HG03280 (cell line): ENCODE data around the gene ERGIC2.
A peak's percentile ranks its signal among the peaks of the same experiment; 100 is the strongest.
"Not testable (repeated sequence)": the region's sequence is repeated elsewhere in the genome, so short reads cannot be mapped to it uniquely, and the experiment has no call there.

Experiments
- ATAC-seq: cut with Tn5 transposase; IDR thresholded peaks from one replicate; pipeline ENCODE4 v1.9.1; 2021; ENCODE audit warnings: mild to moderate bottlenecking, moderate library complexity; ENCODE audit not compliant: unreplicated experiment

Gene ERGIC2, protein sequence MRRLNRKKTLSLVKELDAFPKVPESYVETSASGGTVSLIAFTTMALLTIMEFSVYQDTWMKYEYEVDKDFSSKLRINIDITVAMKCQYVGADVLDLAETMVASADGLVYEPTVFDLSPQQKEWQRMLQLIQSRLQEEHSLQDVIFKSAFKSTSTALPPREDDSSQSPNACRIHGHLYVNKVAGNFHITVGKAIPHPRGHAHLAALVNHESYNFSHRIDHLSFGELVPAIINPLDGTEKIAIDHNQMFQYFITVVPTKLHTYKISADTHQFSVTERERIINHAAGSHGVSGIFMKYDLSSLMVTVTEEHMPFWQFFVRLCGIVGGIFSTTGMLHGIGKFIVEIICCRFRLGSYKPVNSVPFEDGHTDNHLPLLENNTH

DNA sequence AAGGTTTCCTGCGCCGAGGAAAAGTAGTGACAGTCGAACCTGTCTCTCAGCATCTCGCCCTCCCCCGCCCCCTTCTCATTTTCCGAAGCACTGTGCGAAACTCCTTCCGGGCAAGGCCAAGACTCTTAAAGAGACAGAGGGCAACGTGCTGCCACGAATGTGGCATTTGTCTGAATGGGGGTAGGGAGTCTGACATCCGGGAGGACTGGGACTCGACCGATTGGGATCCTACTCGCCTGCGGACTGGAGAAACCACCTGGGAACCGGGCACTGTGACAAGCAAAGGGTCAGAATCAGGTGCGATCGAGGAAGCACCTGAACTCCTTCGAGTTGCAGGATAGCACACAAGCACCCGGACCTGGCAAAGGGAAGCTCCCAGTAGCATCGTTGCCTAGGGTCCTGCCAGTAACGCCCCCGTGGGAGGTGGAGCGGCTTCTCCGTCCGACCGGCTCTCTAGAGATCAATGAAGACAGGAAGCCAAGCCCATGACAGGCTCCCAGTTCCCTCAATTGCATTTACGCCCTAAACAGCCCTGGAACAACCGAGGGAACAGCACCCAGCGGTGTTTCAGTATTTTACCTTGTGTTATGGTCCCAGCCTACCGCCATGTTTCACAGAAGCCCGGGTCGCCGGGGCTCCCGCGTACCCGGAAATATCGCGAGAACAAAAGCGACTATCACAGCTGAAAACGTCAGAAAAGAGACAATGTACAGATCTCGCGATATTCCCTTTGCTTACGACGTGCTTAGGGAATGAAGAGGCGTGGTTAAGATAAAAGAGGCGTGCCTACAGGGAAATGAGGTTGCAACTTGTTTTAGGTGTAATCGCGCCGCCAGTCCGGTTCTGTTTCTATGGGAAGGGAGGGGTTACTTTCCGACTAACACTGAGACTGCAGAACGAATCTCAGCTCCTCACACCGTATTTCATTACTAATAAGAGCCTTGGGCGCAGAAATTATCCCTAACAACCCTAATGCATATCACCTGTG, at the start of gene ERGIC2:
ERGIC2 (minus strand) TSS at position 637 of the 988 bp plus-strand sequence. CDS start 9,539 bp downstream, outside the sequence.
- ATAC-seq: peak; percentile 95

DNA sequence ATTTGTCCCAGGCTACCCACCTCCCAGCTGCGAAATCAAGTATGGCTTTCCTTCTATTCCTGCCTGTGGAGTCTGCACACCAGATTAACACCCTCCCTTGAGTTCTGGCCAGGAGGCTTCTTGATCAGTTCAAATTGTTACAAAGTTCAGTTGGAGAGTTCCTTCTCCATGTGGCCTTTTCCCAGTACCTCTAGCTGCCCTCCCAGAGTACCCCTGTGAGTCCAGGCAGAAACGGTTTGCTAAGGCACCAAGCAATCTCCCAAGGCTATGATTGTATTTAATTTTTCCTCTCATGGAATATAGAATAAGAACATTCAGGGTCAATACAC, 49.7 kb upstream of the ERGIC2 start:
- no peak for ATAC-seq

DNA sequence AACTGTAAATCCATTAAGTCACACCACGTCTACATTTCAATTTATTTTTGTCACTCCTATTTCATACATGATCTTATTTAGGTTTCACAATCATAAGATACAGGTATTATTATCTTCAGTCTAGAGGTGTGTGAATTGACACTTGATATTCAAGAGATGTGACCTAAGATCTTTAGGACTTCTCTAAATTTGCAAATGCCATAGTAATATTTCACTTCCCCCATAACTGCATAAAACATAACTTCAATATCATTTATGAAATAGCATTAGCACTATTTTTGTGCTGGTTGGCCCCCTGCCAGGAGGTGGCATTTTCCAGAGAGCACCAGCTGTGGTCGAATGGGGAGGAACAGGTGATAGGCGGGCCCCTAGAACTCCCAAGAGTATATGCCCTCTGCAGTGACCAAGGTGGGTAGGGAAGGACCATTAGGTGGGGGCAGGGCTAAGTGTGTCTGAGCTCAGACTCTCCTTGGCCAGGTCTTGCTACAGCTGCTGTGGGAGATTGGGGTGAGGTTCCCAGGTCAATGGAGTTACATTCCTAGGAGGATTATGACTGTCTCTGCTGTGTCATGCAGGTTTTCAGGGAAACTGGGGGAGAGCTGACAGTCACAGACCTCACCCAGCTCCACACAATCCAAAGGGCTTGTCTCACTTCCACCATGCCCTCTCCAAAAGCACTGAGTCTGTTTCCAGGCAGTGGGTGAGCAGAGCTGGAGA, 49.2 kb upstream of the ERGIC2 start:
- ATAC-seq: no peak

DNA sequence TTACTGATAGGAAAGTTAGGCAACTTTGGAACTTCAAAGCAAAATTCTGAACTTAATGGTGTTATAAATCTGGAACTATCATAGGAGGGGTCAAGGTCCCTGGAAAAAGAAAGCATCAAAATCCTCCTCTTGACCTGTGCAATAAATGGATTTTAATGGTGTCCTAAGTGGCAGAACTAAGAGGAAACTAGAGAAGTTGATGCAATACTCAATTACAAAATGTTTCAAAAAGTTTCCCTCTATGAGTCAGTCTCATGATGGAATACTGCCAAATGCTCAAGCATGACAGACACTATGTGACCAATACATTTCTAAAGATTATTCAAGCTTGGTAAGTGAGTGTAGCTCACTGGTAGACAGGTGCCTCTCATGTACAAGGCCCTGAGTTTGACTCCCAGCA, 47.7 kb upstream of the ERGIC2 start:
- no peak for ATAC-seq

DNA sequence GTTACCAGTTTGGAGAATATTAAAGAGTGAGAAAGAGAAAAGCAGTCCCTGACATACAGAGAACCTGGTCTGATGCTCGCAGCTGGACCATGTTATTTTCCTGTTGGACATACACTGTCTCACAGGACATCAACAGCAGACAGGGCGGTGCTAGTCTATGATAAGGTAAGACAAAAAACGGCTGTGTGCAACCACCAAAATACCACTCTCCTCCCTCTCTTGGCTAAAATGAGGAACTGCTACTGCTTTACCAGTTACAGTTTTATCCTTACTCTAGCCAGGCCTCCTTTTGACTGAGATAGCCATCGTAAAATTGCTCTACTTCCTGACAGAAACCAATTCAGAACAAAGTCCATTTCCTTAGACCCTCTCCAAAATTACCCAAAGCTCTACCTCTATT, 47.0 kb upstream of the ERGIC2 start:
- peak; percentile 97 for ATAC-seq

DNA sequence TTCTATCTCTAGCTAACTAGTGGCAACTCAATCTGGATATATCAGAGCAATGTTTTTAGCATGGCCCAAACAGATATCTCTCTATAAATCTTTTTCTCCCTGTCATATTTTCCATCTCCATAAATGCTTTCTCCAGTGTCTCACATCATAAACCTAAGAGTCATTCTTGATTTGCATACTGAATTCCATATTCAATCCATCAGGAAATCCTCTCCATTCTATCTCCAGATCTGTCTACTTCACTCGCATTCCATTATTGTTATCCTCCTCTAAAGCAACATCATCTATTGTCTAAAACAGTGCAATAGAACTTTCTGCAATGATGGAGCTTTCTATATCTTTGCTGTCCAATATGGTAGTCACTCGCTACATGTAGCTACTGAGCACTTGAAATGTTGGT, 45.5 kb upstream of the ERGIC2 start:
- ATAC-seq: no peak

DNA sequence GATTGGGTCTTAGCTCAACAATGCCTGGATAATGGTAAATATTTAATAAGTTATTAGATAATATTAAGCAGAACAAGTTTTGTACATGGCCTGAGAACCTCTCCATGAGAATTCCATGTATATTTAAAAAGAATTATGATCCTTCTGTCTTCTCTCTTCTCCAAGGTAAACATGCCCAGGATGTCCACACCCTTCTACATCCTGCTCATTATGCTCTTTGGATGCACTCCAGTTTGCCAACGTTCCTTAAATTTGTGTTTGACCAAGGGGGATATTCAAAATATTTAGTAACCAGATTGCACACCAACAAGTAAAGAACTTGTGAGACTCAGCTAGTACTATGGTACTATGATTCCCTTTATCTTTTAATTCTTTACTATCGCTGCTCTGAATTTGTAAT, 44.8 kb upstream of the ERGIC2 start:
- ATAC-seq: no peak

DNA sequence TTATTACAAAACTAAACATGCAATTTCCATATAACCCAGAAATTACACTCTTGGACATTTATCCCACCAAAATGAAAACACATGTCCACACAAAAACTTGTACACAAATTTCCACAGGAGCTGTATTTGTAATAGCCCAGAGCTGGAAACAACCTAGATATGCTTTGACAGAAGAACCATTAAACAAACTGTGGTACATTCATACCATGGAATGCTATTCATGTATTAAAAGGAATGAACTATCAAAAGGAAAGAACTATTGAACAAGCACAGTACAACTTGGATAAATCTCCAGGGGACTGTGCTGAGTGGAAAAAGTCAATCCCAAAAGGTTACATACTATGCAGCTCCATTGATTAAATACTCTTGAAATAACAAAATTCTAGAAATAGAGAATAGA, 35.8 kb upstream of the ERGIC2 start:
- no peak for ATAC-seq

DNA sequence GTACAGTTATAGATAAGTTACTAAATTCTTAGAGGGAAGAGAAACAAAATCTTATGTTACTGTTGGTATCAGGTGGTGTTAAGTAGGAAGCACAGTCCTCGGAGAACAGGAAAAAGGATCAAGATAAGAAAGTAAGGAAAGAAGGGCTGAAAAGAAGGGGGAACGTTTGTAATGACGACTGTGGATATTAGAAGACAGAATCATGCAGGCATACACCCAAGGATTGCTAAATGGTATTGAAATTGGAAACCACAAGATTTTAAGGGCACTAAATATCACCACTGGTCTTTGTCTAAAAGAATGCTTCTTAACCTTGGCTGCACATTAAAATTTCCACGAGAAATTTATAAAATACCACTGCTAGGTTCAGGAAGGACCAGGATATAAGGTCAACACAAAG, 34.1 kb upstream of the ERGIC2 start:
- ATAC-seq: no peak

DNA sequence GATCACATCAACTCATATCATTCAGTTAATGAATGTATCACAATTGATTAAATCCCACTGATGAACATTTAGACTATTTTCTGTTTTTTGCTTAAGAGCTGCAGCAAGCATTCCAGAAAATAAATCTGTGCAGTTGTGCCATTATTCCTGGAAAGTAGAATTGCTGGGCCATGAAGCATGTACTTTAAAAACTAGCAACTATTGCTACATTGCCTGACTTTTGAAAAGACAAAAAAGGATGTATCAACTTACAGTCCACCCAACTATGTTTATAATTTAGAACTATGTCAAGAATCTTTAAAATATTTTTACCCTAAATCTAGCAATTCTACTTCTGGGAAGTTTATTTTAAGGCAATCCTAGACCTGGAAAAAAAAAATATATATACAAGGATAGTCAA, 33.4 kb upstream of the ERGIC2 start:
- no peak for ATAC-seq

DNA sequence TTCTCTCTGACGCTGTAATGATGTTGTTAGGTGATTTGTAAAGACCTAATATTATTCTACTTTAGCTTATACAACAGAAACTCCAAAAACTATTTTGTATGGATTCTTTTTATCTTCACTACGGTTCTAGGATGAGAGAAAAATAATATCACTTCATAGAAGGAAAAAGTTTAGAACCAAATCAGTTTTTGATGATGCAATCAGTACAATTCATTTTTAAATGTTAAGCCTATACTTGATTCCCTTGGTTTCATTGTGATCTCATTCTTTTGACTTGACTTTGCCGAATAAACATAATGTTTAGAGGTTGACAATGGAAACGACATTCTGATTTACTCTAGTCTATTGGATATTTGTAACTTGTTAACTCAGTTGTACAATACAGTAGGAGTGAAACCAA, 24.6 kb upstream of the ERGIC2 start:
- no peak for ATAC-seq

DNA sequence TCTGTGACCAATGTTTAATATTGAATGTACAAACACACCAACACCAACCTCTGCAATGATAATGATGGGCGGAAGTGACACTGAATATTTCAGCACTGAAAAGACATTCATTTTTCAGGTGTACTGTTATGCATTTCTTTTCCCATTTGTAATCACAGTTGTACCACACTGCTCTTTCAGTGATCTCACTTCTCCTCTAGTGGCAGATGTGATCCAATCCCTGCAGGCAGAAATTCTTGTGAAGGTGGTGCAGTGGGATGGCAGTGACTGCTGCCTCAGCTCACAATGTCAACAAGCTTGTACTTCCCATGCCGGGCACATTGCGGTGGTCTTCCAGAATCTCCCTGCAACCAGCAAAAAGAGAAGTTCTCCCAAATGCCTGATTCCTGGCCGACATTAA, 23.0 kb upstream of the ERGIC2 start:
- ATAC-seq: no peak

DNA sequence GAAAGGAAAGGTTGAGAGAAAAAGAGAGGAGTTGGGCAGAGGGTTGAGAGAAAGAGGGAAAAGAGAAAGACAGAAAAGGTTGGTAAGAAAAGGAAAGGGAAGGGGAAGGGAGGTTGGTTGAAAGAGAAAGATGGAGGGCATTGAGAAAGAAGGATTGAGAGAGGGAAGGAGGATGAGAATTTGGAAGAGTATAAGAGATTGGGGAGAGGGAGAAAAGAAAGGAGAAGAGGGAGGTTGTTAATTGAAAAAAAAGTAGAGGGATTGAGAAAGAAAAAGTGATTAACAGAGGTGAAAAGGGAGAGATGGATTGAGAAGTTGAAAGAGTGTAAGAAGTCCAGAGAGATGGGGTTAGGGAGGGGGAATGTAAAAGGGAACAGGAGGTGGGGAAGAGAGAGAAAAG, 21.5 kb upstream of the ERGIC2 start:
- no peak for ATAC-seq

DNA sequence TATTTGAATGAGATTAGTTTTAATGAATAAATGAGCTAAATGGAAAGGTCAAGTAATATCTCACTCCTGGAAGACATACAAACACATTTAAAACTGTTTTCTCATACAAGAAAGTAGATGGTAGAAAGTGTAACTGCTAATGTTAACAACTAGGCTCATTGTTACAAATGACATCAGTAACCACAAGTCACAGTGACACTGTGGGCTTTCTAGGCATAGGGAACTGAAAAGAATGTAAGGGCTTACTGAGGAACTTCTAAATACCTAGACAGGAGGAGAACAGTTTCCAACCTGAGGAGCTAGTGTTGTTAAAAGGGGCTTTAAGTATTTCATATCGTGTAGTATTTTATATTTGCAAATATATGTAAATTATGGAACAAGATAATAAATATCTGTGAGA, 17.5 kb upstream of the ERGIC2 start:
- no peak for ATAC-seq

DNA sequence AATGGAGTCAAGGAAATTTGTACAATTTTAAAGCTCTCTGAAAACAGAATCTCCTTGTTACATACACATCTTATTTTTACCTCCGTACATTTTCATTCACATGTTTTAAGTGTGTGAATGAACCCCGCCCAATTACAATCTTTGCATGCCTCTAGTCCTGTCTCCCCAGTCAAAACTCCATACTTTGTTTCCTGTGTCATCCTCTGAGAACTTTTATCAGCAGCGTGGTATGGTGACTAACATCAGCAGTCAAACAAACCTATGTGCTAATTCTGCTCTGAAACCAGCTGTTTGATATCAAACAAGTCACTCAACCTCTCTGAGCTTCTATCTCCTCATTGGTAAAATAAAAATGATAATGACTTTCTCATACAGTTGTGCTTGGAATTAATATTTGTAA, 15.8 kb upstream of the ERGIC2 start:
- no peak for ATAC-seq

DNA sequence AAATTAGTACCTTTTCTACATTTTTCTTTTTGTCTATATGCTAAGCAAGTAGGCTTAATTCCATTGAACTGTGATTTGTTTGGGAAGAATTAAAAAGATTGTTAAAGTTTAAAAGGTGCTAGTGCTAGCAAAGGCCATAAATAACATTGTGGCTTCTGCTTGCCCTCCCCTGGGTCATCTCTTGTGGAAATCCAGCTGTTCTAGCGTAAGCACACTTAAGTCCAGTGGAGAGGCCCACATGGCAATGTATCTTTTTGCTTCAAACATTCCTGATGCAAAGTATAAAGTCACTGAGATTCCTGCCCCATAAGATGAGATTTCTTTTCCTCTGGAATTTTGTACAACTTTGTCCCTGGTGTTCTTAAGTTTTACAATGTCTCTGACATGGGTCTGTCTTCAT, 14.4 kb upstream of the ERGIC2 start:
- no peak for ATAC-seq

DNA sequence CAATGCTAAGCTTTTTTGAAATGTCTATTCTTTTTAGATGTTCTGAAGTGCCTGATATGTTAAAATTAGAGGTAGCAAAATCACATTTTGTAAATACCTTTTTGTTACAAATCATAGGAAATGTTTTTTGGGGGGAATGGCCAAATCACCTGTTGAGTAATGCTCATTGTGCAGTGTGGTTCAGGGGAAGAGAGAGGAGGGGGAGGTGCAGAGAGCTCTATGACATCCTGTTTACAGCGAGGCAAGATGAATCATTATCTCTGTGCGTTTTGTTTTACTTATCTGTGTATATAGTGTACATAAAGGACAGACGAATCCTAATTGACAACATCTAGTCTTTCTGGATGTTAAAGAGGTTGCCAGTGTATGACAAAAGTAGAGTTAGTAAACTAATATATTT, 9.4 kb upstream of the ERGIC2 start:
- ATAC-seq: not testable (repeated sequence)

DNA sequence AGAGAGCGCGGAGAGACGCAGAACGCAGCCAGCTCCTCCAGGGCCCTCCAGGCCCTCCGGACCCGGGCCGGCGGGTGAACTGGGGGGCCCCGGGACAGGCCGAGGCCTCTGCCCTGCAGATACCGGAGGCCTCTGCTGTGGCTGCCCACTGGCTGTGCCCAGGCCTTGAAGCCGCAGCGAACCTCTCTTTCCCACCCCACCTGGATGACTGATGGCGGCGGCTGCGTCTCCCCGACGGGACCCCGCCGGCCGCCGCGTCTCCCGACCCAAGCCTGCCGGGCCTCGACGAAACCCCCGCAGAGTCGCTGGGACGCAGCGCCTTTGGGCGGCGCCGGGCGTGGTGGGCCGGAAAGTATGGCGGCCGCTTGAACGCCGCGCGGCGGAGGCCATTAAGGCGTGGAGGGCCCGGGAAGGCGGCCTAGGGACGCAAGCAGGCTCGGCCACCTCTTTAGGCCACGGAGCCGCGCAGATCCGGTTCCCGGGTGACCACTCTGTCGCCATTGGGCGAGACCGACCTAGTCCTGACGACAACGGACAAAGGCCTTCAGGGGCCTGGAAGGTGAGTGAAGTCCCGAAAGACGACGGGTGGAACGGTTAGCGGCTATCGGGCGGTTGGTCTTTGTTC, 8.4 kb upstream of the ERGIC2 start:
- no peak for ATAC-seq

DNA sequence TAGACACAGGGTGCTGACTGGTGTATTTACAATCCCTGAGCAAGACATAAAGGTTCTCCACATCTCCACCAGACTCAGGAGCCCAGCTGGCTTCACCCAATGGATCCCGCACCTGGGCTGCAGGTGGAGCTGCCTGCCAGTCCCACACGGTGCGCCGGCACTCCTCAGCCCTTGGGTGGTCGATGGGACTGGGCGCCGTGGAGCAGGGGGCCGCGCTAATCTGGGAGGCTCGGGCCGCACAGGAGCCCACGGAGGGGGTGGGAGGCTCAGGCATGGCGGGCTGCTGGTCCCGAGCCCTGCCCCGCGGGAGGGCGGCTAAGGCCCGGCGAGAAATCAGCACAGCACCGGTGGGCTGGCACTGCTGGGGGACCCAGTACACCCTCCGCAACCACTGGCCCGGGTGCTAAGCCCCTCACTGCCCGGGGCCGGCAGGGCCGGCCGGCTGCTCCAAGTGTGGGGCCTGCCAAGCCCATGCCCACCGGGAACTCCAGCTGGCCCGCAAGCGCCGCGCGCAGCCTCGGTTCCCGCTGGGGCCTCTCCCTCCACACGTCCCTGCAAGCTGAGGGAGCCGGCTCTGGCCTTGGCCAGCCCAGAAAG, 5.2 kb upstream of the ERGIC2 start:
- ATAC-seq: not testable (repeated sequence)

DNA sequence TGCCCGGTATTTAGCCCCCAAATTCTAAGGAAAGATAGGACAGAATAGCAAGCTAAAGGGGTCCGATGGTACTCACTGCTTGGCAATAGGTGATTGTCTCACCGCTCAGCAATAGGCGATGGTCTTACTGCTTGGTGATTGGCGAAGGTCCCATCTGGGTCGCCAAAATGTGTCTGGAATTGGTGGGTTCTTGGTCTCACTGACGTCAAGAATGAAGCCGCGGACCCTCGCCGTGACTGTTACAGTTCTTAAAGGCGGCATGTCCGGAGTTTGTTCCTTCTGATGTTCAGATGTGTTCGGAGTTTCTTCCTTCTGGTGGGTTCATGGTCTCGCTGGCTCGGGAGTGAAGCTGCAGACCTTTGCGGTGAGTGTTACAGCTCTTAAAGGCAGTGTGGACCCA, 4.2 kb upstream of the ERGIC2 start:
- not testable (repeated sequence) for ATAC-seq

DNA sequence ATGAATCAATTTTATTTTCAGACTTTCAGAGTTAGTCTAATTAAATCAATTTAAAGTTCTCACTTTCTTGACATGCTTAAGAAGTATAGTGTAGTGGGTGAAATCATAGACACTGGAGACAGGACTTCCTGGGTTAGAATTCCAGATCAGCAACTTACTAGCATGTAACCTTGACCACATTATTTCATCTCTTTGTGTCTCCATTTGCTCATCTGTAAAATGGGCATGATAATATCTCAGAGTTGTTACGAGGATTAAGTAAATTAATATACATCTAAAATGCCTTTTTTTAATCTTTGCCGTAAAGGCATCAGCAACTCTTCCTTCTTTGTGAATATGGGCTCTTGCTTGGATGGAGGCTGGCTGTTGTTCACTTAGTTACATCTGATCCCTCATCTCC, 1.3 kb upstream of the ERGIC2 start:
- no peak for ATAC-seq
